GM21723 (cell line): ENCODE measurements around the gene SHROOM4.

Experiments used
- ATAC-seq: cut with Tn5 transposase; IDR thresholded peaks from one replicate; pipeline ENCODE4 v1.9.1; 2021; ENCODE audit warnings: mild to moderate bottlenecking, moderate library complexity; ENCODE audit not compliant: unreplicated experiment

SHROOM4 gene

GRCh38 chrX:50712777-50713176 lies 101.2 kb downstream of the SHROOM4 start:
- ATAC-seq = no peak

- no peak for ATAC-seq
Measured at GRCh38 chrX:50711907-50712306, 102.1 kb downstream of the SHROOM4 start.

GRCh38 chrX:50707955-50708699 lies 105.9 kb downstream of the SHROOM4 start:
- no peak for ATAC-seq

GRCh38 chrX:50707405-50707804 lies 106.6 kb downstream of the SHROOM4 start:
- ATAC-seq = no peak

- no peak for ATAC-seq
Measured at GRCh38 chrX:50705042-50705441, 109.0 kb downstream of the SHROOM4 start.

GRCh38 chrX:50704360-50704759 lies 109.6 kb downstream of the SHROOM4 start:
- no peak for ATAC-seq

- no peak for ATAC-seq
Measured at GRCh38 chrX:50700921-50701320, 113.1 kb downstream of the SHROOM4 start.

GRCh38 chrX:50698944-50699343 lies 115.0 kb downstream of the SHROOM4 start:
- no peak for ATAC-seq

- ATAC-seq = no peak
Measured at GRCh38 chrX:50697691-50698090, 116.3 kb downstream of the SHROOM4 start.

- ATAC-seq = peak; percentile 89
Measured at GRCh38 chrX:50691820-50692219, 122.2 kb downstream of the SHROOM4 start.

- ATAC-seq = no peak
Measured at GRCh38 chrX:50684871-50685270, 129.1 kb downstream of the SHROOM4 start.

GRCh38 chrX:50680990-50681389 lies 133.0 kb downstream of the SHROOM4 start:
- ATAC-seq = no peak

- no peak for ATAC-seq
Measured at GRCh38 chrX:50677789-50678188, 136.2 kb downstream of the SHROOM4 start.

- no peak for ATAC-seq
Measured at GRCh38 chrX:50671661-50672060, 142.3 kb downstream of the SHROOM4 start.

GRCh38 chrX:50668860-50669259 lies 145.1 kb downstream of the SHROOM4 start:
- ATAC-seq = no peak

- ATAC-seq = no peak
Measured at GRCh38 chrX:50648156-50648555, 165.8 kb downstream of the SHROOM4 start.

- no peak for ATAC-seq
Measured at GRCh38 chrX:50644496-50644895, 169.5 kb downstream of the SHROOM4 start.

- no peak for ATAC-seq
Measured at GRCh38 chrX:50643525-50644137, 170.4 kb downstream of the SHROOM4 start.

- ATAC-seq = no peak
Measured at GRCh38 chrX:50638123-50638522, 175.9 kb downstream of the SHROOM4 start.

- ATAC-seq = no peak
Measured at GRCh38 chrX:50635817-50636365, 178.1 kb downstream of the SHROOM4 start.

GRCh38 chrX:50635162-50635561 lies 178.8 kb downstream of the SHROOM4 start:
- ATAC-seq = no peak

GRCh38 chrX:50629774-50630173 lies 184.2 kb downstream of the SHROOM4 start:
- ATAC-seq = no peak
